DOHH2 (cell line): ENCODE measurements around the gene SLC7A5.

Source experiments
- CTCF ChIP-seq: fragments of 200-600 bp; sonication (generic); IDR thresholded peaks from one replicate; pipeline ENCODE4 v1.5.1; 2014; ENCODE audit warnings: antibody characterized with exemption, mild to moderate bottlenecking, low read depth, low read length; ENCODE audit not compliant: poor library complexity, severe bottlenecking
- EZH2phosphoT487 ChIP-seq: fragments of 200-600 bp; sonication (generic); IDR thresholded peaks from 2 replicates; pipeline ENCODE4 v1.6.1; 2017; ENCODE audit warnings: borderline replicate concordance, mild to moderate bottlenecking, antibody characterized with exemption, low read length, moderate library complexity, mixed read lengths

GRCh38 chr16:87806261-87806640 is 63.1 kb downstream of the SLC7A5 start:
- TF ChIP-seq CTCF = no peak
- TF ChIP-seq EZH2phosphoT487 = no peak
